ENCODE measurements around the gene PAPSS2. TPM values are rescaled to one million over a fixed set of nuclear protein-coding genes. Genes with fewer than 3 reads are reported as not detected.
"Not testable (repeated sequence)": the region's sequence is repeated elsewhere in the genome, so short reads cannot be mapped to it uniquely, and the experiment has no call there.

The PAPSS2 gene
- total RNA-seq, 4 donors from 2014 or later: 25.5 to 32.1 (median 28.8) TPM

DNA sequence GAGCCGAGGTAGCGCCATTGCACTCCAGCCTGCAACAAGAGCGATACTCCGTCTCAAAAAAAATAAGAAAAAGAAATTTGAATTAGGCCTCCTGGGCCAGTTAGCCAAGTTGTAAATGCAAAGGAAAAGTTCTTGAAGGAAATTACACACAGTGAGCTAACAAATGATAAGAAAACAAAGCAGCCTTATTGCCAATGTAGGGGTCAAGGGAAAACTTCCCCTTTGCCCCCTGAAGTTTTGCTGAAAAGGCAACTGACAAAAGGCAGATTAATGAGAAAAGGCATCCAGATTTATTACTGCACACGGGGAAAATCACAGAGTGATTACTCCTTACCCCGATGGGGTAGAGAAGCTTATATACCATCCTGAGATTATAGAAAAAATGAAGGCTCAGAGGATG lies 70.3 kb downstream of the PAPSS2 start:
- H3K9me3 ChIP-seq: no peaks in the 10 kb centered on the region
- no peak for DNase-seq
- H3K4me1 ChIP-seq: peaks cover 4% of the 10 kb centered on the region in 2 donors
- H3K27me3 ChIP-seq: no peaks in the 10 kb centered on the region
- WGBS, 2 donors: 84 to 87% methylated on average over 6 of the region's 6 CpGs
- intact Hi-C loops (cut with DNase I): loop anchor here (5.0 kb wide), 1 partner anchor 198 kb away; no protein-coding TSS in a partner anchor
- H3K27ac ChIP-seq: no peak overlapping the region
- no peak for TF ChIP-seq POLR2A (IDR thresholded peaks at IDR 0.05)
- TF ChIP-seq, protein P1, sequence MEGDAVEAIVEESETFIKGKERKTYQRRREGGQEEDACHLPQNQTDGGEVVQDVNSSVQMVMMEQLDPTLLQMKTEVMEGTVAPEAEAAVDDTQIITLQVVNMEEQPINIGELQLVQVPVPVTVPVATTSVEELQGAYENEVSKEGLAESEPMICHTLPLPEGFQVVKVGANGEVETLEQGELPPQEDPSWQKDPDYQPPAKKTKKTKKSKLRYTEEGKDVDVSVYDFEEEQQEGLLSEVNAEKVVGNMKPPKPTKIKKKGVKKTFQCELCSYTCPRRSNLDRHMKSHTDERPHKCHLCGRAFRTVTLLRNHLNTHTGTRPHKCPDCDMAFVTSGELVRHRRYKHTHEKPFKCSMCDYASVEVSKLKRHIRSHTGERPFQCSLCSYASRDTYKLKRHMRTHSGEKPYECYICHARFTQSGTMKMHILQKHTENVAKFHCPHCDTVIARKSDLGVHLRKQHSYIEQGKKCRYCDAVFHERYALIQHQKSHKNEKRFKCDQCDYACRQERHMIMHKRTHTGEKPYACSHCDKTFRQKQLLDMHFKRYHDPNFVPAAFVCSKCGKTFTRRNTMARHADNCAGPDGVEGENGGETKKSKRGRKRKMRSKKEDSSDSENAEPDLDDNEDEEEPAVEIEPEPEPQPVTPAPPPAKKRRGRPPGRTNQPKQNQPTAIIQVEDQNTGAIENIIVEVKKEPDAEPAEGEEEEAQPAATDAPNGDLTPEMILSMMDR (IDR thresholded peaks at IDR 0.05): no peak
- H3K36me3 ChIP-seq: no peaks in the 10 kb centered on the region
- H3K4me3 ChIP-seq (replicated peaks in 1 of 3): no peak overlapping the region

DNA sequence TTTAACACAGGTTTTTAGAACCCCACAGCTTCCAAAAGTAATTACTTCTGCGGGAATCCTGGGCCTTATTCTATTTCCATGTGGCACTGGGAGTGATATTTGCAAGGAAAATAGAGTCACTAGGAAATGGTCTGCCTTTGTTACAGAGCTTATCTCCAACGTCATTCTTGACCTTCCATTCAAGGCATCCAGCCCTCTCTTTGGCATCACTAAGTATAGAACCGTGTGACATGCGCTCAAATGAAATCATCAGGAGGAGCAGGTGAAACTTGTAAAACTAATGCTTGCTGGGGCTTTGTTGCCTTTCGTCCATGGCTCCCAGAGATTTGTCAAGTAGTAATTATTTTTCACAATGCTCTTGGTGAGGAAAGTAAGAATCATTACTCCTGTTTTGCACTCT lies 73.4 kb downstream of the PAPSS2 start:
- DNase-seq: no peak
- peaks cover 6% of the 10 kb centered on the region in 2 donors for H3K4me1 ChIP-seq
- H3K9me3 ChIP-seq: no peaks in the 10 kb centered on the region
- H3K27me3 ChIP-seq: no peaks in the 10 kb centered on the region
- no peak overlapping the region for H3K27ac ChIP-seq
- no peak for TF ChIP-seq POLR2A (IDR thresholded peaks at IDR 0.05)
- TF ChIP-seq, protein P1 (IDR thresholded peaks at IDR 0.05): no peak
- H3K4me3 ChIP-seq (replicated peaks in 1 of 3): no peak overlapping the region
- intact Hi-C loops (cut with DNase I): loop anchor here (5.0 kb wide), 1 partner anchor 201 kb away; no protein-coding TSS in a partner anchor
- H3K36me3 ChIP-seq: no peaks in the 10 kb centered on the region
- 88% methylated on average over 5 of the region's 5 CpGs for WGBS, 2 donors

DNA sequence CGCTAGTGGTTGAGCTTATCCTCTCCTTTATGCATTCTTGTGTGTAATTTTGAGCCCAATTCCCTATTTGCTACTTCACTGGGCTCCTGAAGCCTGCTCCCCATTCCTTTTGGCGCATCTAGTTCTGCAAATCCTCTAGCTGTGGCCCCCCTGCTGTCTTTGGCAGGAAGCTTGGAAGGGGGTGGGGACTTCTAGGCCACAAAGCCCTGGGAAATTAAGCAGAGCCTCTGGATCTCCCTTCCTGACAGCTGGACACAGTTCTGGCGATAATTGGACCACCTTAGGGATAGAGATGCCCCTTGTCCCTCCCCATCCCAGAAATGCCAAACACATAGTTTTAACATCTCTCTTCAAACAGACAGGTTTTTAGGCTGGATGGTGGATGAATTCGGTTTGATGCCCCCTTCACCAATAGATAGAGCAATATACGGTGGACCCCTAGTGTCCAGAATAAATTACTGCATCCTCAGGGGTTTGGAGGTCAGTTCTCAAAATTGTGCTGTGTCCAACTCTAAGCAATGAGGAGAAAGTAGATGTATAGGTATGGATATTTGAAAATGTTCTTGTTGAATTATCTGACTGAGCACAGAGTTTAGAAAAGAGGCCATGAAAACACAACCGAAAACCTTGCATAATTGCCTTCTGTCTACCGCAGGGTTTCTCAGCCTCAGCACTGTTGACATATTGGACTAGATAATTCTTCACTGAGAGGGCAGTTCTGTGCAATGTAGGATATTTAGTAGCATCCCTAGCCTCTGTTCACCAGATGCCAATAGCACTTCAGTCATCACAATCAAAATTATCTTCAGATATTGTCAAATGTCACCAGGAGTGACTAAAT lies 75.5 kb downstream of the PAPSS2 start:
- intact Hi-C loops (cut with DNase I): loop anchor here (5.0 kb wide), 2 partner anchors 78 to 203 kb away; partner anchors contain the start of gene PAPSS2
- WGBS, 2 donors: 22 to 32% methylated on average over 7 of the region's 7 CpGs

DNA sequence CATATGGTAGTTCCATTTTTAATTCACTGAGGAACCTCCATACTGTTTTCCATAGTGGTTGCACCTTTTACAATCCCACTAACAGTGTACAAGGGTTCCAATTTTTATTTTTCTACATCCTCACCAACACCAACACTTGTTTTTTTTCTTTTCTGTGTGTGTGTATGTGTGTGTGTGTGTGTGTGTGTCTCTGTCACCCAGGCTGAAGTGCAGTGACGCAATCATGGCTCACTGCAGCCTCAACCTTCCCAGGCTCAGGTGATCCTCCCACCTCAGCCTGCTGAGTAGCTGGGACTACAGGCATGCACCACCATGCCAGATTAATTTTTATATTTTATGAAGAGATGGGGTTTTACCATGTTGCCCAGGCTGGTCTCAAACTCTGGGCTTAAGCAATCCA lies 78.6 kb downstream of the PAPSS2 start:
- not testable (repeated sequence) for H3K4me3 ChIP-seq (replicated peaks in 1 of 3); H3K9me3 ChIP-seq; H3K27me3 ChIP-seq; H3K27ac ChIP-seq; H3K36me3 ChIP-seq; DNase-seq; H3K4me1 ChIP-seq
- WGBS, 2 donors: 94 to 95% methylated on average over 1 of the region's 1 CpG
- intact Hi-C loops (cut with DNase I): loop anchor here (5.0 kb wide), 1 partner anchor 81 kb away; the partner anchor contains the start of gene PAPSS2

More for the DNA sequence above, 75.5 kb downstream of the PAPSS2 start:
- TF ChIP-seq, protein P1 (IDR thresholded peaks at IDR 0.05): peak; percentile 39 to 96 (median 80)
- no peak for TF ChIP-seq POLR2A (IDR thresholded peaks at IDR 0.05)
- Histone ChIP-seq H3K9me3 (no peaks in the 10 kb centered on the region), H3K4me3 (replicated peaks in 1 of 3) (no peak overlapping the region), H3K4me1 (peaks cover 6% of the 10 kb centered on the region in 2 donors), H3K27ac (peak overlapping the region in 2 of 3 donors; percentile 9 to 56), H3K36me3 (no peaks in the 10 kb centered on the region), H3K27me3 (no peaks in the 10 kb centered on the region)
- DNase-seq: peak; percentile 48 to 50

DNA sequence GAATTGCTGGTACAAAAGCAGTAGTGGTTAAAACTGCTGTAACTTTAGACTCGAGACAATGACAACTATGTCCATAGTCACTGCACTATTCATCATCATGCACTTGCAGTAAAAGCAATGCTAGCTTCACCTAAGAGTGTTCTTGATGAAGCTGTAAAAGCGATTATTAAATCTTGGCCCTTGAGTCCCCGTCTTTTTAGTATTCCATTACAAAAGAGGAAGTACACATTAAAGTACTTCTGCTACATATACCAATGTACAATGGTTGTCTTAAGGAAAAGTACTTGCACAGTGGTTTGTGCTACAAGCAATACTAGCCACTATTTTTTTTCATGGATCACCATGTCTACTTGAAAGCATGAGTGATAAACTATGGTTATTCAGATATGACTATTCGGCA lies 80.0 kb downstream of the PAPSS2 start:
- Histone ChIP-seq H3K4me1 (peaks cover 4 to 5% of the 10 kb centered on the region in 2 donors), H3K27me3 (no peaks in the 10 kb centered on the region), H3K4me3 (replicated peaks in 1 of 3) (no peak overlapping the region), H3K9me3 (no peaks in the 10 kb centered on the region), H3K27ac (no peak overlapping the region), H3K36me3 (no peaks in the 10 kb centered on the region)
- TF ChIP-seq, protein P1 (IDR thresholded peaks at IDR 0.05): no peak
- TF ChIP-seq POLR2A (IDR thresholded peaks at IDR 0.05): no peak
- DNase-seq: no peak
- 83 to 89% methylated on average over 4 of the region's 4 CpGs for WGBS, 2 donors
- intact Hi-C loops (cut with DNase I): loop anchor here (5.0 kb wide), 1 partner anchor 82 kb away; the partner anchor contains the start of gene PAPSS2
